Raji (cell line): ENCODE data around the gene SHISA9.

ENCODE experiments used
- POLR2A ChIP-seq: IDR thresholded peaks from 2 replicates; pipeline ENCODE4 v1.6.1; 2011; ENCODE audit warnings: low read depth, low read length, control low read depth; ENCODE audit not compliant: insufficient read depth

Gene SHISA9

GRCh38 chr16:13171313-13171712 is 269.9 kb downstream of the SHISA9 start:
- no peak for TF ChIP-seq POLR2A

GRCh38 chr16:13176711-13177110 is 275.3 kb downstream of the SHISA9 start:
- no peak for TF ChIP-seq POLR2A

- TF ChIP-seq POLR2A: no peak
Measured at GRCh38 chr16:13178318-13178717, 276.9 kb downstream of the SHISA9 start.

- TF ChIP-seq POLR2A: no peak
Measured at GRCh38 chr16:13181432-13181831, 280.0 kb downstream of the SHISA9 start.

DNA sequence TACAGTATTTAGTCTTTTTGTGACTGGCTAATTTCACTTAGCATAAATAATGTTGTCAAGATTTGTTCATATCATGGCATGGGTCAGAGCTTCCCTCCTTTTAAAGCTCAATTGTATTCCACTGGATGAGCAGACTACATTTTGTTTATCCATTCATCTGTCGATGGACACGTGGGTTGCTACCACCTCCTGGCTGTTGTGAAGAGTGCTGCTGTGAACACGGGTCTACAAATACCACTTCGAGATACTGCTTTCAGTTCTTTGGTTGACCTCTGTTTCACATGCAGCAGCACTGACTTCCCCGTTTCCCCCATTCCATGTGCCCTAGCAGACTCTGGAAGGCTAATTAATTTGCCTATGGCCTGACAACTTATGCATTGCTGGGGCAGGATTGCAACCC is 285.4 kb downstream of the SHISA9 start:
- TF ChIP-seq POLR2A: no peak

DNA sequence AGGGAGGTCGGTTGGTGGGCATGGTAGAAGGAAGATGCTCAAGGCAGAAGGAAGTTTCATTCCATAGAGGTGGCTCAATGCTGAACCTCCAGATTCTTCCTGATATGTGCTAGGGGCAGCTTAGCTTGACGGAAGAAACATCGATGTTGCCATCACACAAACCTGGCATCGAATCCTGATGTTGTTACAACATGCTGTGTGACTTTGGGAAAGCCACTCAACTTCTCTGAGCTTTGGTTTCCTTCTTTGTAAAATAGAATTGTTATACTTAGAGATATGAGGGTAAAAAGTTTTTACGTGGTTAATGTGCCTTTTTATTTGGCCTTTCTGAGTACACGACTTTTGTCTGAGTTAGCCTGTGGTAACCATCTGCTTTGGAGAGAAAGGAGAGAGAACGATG is 287.9 kb downstream of the SHISA9 start:
- TF ChIP-seq POLR2A: no peak

GRCh38 chr16:13193721-13194120 is 292.3 kb downstream of the SHISA9 start:
- TF ChIP-seq POLR2A: no peak

DNA sequence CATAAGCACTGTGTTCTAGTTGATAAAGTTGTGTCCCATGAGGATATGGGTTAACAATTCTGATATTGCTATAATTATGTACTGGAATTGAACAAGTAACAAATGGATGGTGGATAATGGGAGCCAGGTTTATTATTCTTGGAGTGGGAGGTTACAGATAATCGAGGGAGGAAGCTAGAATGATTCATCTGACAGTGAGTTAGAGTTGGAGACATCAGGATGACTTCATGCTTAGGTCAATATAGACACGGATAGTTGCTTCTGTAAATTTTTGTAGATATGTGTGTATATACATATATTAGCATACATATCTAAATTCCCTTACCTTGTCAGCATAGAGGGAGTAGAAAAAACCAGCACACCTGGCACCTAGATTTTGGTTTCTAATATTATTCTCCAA is 293.4 kb downstream of the SHISA9 start:
- TF ChIP-seq POLR2A: no peak

DNA sequence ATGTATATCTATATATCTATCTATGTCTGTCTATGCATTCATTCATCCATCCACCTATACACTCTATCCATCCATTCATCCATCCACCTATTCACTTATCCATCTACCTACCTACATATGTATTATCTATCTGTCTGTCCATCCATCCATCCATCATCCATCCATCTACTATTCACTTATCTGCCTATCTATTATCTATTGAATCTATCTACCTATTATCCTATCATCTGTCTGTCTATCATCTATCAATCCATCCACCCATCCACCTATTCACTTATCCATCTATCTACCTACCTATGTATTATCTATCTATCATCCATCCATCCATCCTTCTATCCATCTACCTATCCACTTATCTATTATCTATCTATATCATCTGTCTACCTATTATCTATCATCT is 302.3 kb downstream of the SHISA9 start:
- no peak for TF ChIP-seq POLR2A

- no peak for TF ChIP-seq POLR2A
Measured at GRCh38 chr16:13205352-13205751, 304.0 kb downstream of the SHISA9 start.

- no peak for TF ChIP-seq POLR2A
Measured at GRCh38 chr16:13206606-13207005, 305.2 kb downstream of the SHISA9 start.

- no peak for TF ChIP-seq POLR2A
Measured at GRCh38 chr16:13207151-13207550, 305.8 kb downstream of the SHISA9 start.

- no peak for TF ChIP-seq POLR2A
Measured at GRCh38 chr16:13223666-13224065, 322.3 kb downstream of the SHISA9 start.

GRCh38 chr16:13229039-13229438 is 327.6 kb downstream of the SHISA9 start:
- no peak for TF ChIP-seq POLR2A

DNA sequence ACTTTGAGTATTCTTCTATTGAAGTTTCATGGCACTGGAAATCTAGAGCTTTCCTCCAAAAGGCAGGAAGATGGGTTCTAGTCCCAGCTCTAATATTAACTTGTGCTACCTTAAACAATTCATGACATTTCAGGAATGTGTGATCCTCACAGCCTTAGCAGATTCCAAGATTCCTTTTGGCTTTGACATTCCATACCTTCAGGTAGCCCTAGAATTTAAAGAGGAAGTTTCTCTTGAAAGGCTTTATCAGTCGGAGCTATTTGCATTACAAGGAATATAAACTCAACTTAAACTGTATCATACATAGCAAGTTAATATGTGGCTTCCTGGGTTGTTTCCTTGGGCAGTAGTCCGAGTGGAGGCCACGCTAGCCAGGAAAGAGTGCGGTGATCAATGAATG is 330.0 kb downstream of the SHISA9 start:
- TF ChIP-seq POLR2A: no peak

GRCh38 chr16:13234999-13235398 is 333.6 kb downstream of the SHISA9 start:
- no peak for TF ChIP-seq POLR2A

GRCh38 chr16:13236308-13236707 is 334.9 kb downstream of the SHISA9 start:
- TF ChIP-seq POLR2A: no peak

- TF ChIP-seq POLR2A: no peak
Measured at GRCh38 chr16:13238182-13238581, 336.8 kb downstream of the SHISA9 start.
